NCI-H128 (cell line): Measurements from ENCODE around the gene FAM204A.

ENCODE experiments used
- DNase-seq: peaks from one replicate; lab custom pipeline; 2025; ENCODE audit not compliant: unreplicated experiment; lab: John Stamatoyannopoulos, UW

FAM204A gene

GRCh38 chr10:118332948-118333710, 9.0 kb downstream of the FAM204A start:
- DNase-seq, result no peak

GRCh38 chr10:118332236-118332635, 9.9 kb downstream of the FAM204A start:
- DNase-seq, result no peak

DNA sequence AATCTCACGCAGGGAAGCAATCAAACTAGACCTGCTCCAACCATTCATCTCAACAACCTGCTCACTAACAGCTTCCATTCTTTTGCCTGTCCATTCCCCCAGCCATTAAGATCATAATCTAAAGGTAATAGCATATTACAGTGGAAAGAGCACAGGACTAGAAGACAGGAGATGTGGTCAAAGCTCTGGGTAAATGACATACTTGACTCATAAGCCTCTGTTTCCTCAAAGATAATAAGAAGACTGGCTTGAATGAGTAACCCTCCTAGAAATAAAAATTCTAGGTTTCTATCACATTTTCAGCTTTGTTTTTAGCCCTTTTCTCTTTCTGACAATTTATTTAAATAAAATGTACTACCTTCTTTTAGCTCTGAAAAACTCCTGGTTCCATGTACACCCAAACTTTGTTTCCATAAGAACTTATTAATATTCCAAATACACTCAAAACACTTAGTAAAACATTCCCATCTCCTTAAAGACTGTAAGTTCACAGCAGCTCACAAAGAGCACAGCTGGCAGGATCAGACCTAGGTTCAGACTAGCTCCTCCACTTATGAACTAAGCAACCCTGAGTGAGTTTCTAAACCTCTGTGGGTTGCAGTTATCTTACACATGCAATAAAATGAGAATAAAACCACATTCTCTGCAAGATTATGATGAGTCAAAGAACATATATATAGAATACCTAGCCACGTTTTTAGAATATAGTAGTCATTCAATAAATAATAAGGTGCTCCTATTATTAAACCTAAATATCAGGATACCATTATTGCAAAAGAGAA, 11.6 kb downstream of the FAM204A start:
- no peak for DNase-seq

DNA sequence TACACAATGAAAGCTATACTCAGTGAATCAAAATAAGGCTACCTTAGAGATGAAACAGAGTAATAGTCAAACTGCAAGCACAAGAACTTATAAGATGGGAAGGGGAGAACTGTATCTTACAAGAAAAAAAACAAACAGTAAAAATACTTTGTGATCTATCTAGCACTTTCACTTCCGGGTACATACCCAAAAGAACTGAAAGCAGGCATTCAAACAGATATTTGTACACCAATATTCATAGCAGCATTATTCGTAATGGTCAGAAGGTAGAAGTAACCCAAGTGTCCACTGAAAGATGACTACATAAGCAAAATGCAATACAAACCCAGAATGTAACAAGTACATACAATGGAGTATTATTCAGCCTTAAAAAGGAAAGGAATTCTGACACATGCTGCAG, 18.0 kb downstream of the FAM204A start:
- DNase-seq, result no peak

- DNase-seq, result no peak
Measured at GRCh38 chr10:118321724-118322575, 20.2 kb downstream of the FAM204A start.

- no peak for DNase-seq
Measured at GRCh38 chr10:118315629-118316028, 26.5 kb downstream of the FAM204A start.

DNA sequence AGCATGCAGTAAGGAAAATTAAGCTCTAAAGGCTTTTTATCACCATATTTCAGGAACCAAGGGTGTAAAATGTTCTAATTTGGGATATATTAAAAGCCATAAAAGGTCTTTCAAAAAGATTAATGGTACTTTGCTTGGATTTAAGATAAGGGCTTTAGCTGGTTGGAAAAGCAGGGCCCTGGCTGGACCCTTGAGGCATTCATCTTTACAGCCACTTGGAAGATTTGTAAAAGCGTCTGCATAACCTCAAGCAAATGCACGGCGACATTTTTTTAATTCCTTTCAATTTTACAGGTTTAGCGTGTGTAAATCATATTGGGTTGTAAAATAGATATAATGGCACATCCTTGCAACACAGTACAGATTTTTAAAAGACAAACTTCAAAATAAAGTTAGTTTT, 27.2 kb downstream of the FAM204A start:
- DNase-seq, result no peak

DNA sequence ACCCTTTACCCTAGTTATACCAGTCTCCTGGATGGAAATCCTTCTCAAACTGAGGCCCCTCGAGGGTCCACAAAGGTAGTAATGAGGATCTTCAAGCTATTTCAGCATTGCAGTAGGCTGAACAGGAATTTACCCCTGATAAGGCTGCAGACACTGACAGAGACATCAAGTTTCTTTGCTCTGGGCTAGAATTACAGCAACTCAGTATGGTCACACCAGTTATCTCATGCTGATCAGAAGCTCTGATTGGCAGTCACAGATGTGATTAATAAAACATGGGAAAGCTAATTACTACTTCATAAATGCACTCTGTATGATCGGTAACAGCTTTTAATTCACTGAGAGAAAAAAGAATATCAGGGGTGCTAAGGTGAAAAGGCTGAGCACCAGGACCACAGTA, 30.6 kb downstream of the FAM204A start:
- DNase-seq, result no peak

DNA sequence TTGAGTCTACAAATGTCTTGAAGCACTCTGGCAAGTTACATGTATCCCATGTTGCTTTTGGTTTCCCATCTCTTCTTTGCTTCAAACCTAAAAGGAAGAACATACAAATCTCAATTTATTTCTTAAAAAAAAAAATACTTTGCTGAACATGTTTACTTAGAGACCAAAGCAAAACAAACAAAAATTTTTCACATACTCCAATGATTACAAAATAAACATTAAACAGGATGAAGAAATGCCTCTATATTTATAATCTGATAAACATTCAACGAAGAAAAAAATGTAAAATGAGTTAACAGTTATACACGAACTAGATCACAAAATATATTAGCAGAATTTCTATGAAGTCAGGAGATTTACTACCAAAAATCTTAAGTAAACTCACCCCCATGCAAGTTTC, 31.3 kb downstream of the FAM204A start:
- no peak for DNase-seq

GRCh38 chr10:118309911-118310310, 32.2 kb downstream of the FAM204A start:
- DNase-seq, result no peak

DNA sequence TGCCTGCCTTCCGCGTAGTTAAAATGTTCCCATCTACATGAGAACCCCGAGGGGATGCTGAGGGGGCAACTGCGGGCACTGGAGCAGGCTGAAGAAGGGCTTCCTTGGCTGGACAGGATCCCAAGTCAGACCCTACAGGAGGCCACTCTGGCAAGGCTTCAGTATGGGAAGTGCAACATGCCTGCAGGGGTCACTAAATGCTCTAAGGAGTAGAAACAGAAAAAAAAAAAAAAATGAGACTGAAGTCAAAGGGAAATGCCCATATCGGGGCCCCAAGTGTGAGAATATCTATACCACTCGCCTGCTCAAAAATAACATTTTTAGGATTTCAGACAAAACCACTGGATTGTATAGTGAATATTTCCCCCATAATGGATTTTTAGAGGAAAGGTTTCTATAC, 33.5 kb downstream of the FAM204A start:
- no peak for DNase-seq

GRCh38 chr10:118307859-118308258, 34.3 kb downstream of the FAM204A start:
- no peak for DNase-seq

GRCh38 chr10:118307220-118307619, 34.9 kb downstream of the FAM204A start:
- DNase-seq, result no peak

DNA sequence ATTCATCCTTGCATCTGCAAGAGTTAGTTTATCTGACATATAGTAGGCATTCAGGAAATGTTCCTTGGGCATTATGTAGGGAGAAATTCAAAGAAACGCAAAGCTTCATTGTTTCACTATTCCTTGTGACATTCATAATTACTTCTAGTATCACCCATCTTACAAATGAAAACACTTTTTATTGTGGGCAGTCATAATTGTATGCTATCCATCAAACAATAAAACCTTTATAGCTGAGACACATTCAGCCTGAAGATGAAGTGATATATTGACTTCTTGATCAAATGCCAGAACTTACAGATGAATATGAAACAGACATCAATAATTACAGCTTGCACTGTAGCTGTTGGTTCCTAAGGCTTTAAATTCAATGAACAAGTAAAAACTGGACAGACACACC, 36.4 kb downstream of the FAM204A start:
- DNase-seq, result no peak

GRCh38 chr10:118304521-118304920, 37.6 kb downstream of the FAM204A start:
- DNase-seq, result no peak

- DNase-seq, result no peak
Measured at GRCh38 chr10:118301211-118301610, 40.9 kb downstream of the FAM204A start.

DNA sequence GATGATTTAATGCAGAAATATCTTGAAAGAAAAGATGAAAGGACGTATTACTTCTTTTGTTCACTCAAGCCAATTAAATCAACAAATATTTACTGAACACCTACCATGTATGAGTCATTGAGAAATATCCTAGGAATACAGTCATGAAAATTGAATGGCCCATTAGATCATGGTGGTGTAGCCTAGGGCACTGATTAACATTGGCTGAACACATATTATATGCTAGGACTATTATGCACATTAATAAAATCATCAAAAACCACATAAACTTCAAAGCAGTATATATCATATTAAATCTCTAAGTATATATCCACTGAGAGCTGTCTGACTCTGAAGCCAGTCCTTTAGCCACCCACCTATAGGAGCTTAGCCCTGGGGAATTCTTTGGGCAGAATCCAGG, 41.8 kb downstream of the FAM204A start:
- no peak for DNase-seq

GRCh38 chr10:118298787-118299186, 43.3 kb downstream of the FAM204A start:
- no peak for DNase-seq

GRCh38 chr10:118291122-118291521, 51.0 kb downstream of the FAM204A start:
- no peak for DNase-seq

DNA sequence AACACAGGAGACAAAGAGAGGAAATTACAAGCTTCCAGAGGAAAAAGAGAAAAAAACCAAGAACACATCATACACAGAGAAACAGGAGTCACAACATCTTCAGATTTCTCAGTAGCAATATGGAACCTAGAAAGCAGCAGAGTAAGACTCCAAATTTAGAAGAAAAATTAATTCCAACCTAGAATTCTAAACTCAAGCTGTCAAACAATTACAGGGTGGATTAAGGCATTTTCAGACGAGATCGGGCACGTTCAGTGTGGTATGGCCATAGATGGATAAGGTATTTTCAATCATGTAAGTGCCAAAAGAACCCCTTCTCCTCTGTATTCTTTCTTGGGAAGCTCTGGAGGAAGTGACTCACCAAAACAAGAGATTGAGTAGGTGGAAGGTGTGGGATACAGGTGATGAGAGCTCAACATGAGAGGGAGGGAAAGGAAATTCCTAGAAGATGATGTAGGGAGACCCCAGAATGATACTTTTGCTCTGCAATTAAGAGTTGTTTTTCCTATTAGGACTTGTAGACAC, 51.6 kb downstream of the FAM204A start:
- no peak for DNase-seq

DNA sequence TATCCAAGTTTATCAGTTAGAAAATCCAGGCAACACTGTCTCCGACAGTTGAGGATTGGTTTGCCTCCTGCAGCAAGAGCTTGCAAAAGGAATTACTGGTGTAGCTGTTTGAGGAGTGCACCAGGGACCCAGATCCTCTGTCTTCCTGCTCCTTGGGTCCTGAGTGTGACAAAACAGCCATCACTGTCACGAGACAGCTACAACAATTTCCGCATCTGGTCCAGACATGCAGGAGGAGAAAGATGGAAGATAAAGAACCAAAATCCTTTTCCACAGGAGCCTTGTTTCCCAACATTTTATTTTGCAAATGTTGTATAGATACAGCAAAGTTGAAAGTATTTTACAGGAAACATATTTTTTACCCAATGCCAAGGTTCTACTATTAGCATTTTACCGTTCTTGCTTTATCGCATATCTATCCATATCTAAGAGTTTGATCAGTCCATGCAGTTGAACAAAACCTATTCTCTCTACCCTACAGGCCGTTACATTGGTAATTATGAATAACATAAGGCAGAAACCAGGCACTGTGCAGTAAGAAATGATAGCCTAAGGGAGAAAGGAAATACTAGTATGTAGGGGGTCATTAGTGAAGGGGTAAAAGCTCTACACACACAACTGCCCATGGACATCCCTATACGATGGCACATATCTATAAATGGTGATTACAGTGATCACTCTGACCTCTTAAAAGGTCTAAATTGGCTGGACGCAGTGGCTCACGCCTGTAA, 54.9 kb downstream of the FAM204A start:
- no peak for DNase-seq
